Heart right ventricle (tissue), 16 donors: ENCODE results near the gene LRRN2. TPM values are rescaled to one million over a fixed set of nuclear protein-coding genes. Genes with fewer than 3 reads are reported as not detected.
"Not testable (repeated sequence)": the region's sequence is repeated elsewhere in the genome, so short reads cannot be mapped to it uniquely, and the experiment has no call there.

Source experiments
- ATAC-seq, 8 donors: fragments of 200-7000 bp; cut with Tn5 transposase; one replicate each; pipeline ENCODE4 v1.9.1; 2020; ENCODE audit warnings: mild to moderate bottlenecking in 8 of 8, moderate library complexity in 8 of 8, moderate number of reproducible peaks in 1 of 8
- DNase-seq, 2 donors: peaks; one replicate each; pipeline ENCODE4 v3.0.0-alpha.2; 2020
- H3K27ac ChIP-seq, 10 donors: fragments of 200-600 bp; sonication (generic) in 2 of 10; one replicate each; pipeline versions ENCODE4 v1.5.0 to v1.8.0; 2020 to 2022; ENCODE audit warnings: mild to moderate bottlenecking in 3 of 10
- H3K27me3 ChIP-seq, 7 donors: fragments of 200-600 bp; one replicate each; pipeline ENCODE4 v1.8.0; 2021 to 2022; ENCODE audit warnings: mild to moderate bottlenecking in 2 of 7
- H3K36me3 ChIP-seq, 9 donors: fragments of 200-600 bp; sonication (generic) in 1 of 9; one replicate each; pipeline versions ENCODE4 v1.5.0 to v1.8.0; 2020 to 2022; ENCODE audit warnings: mild to moderate bottlenecking in 2 of 9
- H3K4me1 ChIP-seq, 9 donors: fragments of 200-600 bp; sonication (generic) in 1 of 9; one replicate each; pipeline versions ENCODE4 v1.5.0 to v1.8.0; 2020 to 2022; ENCODE audit warnings: mild to moderate bottlenecking in 4 of 9
- H3K4me3 ChIP-seq, 10 donors: fragments of 200-600 bp; sonication (generic) in 2 of 10; one replicate each; pipeline versions ENCODE4 v1.5.0 to v1.8.0; 2020 to 2022; ENCODE audit warnings: mild to moderate bottlenecking in 7 of 10, moderate library complexity in 2 of 10
- H3K9me3 ChIP-seq, 11 donors: fragments of 200-600 bp in 10 of 11; sonication (generic) in 2 of 11; one replicate each; pipeline versions ENCODE4 v1.5.0 to v1.8.0; 2013 to 2022; ENCODE audit warnings: mild to moderate bottlenecking in 2 of 11, control low read depth in 1 of 11, moderate library complexity in 1 of 11
- WGBS, 2 donors: extraction: QIAGEN DNeasy Blood & Tissue Kit; methylation state at CpG; one replicate each; pipeline ENCODE4 v1.1.7; 2013; ENCODE audit warnings: inconsistent platforms in 1 of 2; 5-methylcytosine and 5-hydroxymethylcytosine counted together
- intact Hi-C, 10 donors: fragments of 100-400 bp; cut with DNase I; formaldehyde crosslinking; loops; one replicate each; pipeline versions ENCODE4 v1.11.1 to v1.14.2; 2022
- polyA plus RNA-seq, 2 donors: library from polyadenylated mRNA; stranded (reverse); fragments of 200-250 nt; gene quantifications; one replicate each; pipeline ENCODE4 v1.2.3, GENCODE V29; 2013
- total RNA-seq, 10 donors: library from RNA; stranded (reverse); fragmentation: NEBNext Ultra II Directional in 3 of 10; extraction: Animal tissue kit (Norgen Biotek cat#: 25700) in 3 of 10; gene quantifications; one replicate each; pipeline versions ENCODE4 v1.2.1 to v1.2.4, GENCODE V29; 2021 to 2023
- TF ChIP-seq, protein P1 (sequence below), 9 donors: fragments of 200-600 bp; sonication (generic) in 2 of 9; IDR thresholded peaks; one replicate each; pipeline versions ENCODE4 v1.5.0 to v1.8.0; 2021 to 2022; ENCODE audit warnings: antibody characterized with exemption in 9 of 9, mild to moderate bottlenecking in 5 of 9, moderate library complexity in 1 of 9
- donor health status: Arrhythmogenic right ventricular cardiomyopathy.
- donor health status: ischemic (EF 13 %, LVEDD 7.1; RV severe dilation, severe dysfunction).
- donor health status: healthy with polysubstance abuse.
- donor health status: DM: no; HTN: yes; CAD: no.
- donor health status: DM: no; HTN: no; CAD: no.
- donor health status: ischemic (EF 25% LVEDD 6.9; RV normal size, moderate dysfunction).
- donor health status: ischemic (EF 25% LVEDD 5.7; RV mildly dilated, moderate dysfunction).
- donor health status: healthy.
- donor health status: DM: yes; HTN: yes; CAD: no.
- donor health status: Ischemic cardiomyopathy.
- donor health status: ischemic (EF 35%, LVEDD 5.7; RV mildly dilated, moderate dysfunction).
- donor health status: nonischemic (EF 11% LVEDD 7.7; RV severe dilation, severe dysfunction).
- donor health status: DM: yes; HTN: yes; CAD: no.
- donor health status: PGD.
- donor health status: ischemic (EF 29% LVEDD 5.4; RV normal size, mild dysfunction).
- donor health status: nonischemic (EF 23%, LVEDD 6.1; RV moderate dilation, normal function).

LRRN2 gene
- total and polyA plus RNA-seq, 12 donors, result 0.73 to 2.9 (median 1.1) TPM

DNA sequence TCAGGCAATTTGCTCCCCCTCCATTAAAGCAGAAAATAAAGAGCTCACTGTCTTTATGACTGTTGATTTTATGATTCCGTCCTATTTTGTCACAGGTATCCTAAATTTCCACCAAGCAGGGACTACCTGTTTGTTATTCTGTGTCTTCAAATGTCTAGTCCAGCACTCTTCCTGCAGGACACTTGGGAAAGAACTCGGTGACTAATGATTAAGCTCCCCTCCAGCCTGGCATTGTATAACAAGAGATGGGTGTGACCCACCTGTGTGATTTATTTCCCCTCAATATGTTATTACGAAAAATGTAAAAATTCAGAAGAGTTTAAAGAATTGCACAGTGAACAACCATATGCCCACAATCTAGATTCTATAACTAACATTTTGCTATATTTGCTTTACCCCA is 42.9 kb upstream of the LRRN2 start:
- H3K36me3 ChIP-seq, result no peaks in the 10 kb centered on the region
- no peak overlapping the region for H3K27ac ChIP-seq
- DNase-seq, result no peak
- WGBS, 2 donors, result 83 to 87% methylated on average over 3 of the region's 3 CpGs
- peaks cover 0 to 96% (median 78%) of the 10 kb centered on the region in 7 donors for H3K27me3 ChIP-seq
- H3K4me3 ChIP-seq, result no peak overlapping the region
- intact Hi-C loops, result no loop called here
- TF ChIP-seq, protein P1, sequence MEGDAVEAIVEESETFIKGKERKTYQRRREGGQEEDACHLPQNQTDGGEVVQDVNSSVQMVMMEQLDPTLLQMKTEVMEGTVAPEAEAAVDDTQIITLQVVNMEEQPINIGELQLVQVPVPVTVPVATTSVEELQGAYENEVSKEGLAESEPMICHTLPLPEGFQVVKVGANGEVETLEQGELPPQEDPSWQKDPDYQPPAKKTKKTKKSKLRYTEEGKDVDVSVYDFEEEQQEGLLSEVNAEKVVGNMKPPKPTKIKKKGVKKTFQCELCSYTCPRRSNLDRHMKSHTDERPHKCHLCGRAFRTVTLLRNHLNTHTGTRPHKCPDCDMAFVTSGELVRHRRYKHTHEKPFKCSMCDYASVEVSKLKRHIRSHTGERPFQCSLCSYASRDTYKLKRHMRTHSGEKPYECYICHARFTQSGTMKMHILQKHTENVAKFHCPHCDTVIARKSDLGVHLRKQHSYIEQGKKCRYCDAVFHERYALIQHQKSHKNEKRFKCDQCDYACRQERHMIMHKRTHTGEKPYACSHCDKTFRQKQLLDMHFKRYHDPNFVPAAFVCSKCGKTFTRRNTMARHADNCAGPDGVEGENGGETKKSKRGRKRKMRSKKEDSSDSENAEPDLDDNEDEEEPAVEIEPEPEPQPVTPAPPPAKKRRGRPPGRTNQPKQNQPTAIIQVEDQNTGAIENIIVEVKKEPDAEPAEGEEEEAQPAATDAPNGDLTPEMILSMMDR (IDR thresholded peaks at IDR 0.05), result no peak
- ATAC-seq, result no peak
- no peaks in the 10 kb centered on the region for H3K9me3 ChIP-seq
- no peaks in the 10 kb centered on the region for H3K4me1 ChIP-seq

DNA sequence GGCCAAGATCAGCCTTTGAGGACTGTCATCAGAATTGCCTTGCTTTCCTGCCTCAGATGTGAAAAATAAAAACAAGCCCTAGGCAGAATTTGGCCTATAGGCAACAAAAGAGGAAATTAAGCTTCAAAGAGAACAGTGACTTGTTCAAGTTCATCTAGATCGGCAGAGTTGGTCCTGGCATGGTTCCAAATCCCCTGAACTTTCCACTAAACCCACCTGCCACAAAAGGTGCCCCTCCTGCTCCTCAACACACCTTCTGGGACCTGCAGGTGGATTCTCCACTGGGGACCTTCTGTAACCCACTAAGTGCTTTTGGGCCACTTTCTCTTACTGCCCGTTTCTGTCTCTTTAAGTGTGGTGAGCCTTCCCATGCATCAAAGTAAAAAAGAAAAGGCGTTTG is 42.5 kb upstream of the LRRN2 start:
- H3K9me3 ChIP-seq, result no peaks in the 10 kb centered on the region
- peaks cover 0 to 98% (median 77%) of the 10 kb centered on the region in 7 donors for H3K27me3 ChIP-seq
- intact Hi-C loops, result no loop called here
- 61 to 68% methylated on average over 3 of the region's 3 CpGs for WGBS, 2 donors
- H3K27ac ChIP-seq, result no peak overlapping the region
- no peak overlapping the region for H3K4me3 ChIP-seq
- no peak for ATAC-seq
- H3K36me3 ChIP-seq, result no peaks in the 10 kb centered on the region
- TF ChIP-seq, protein P1 (IDR thresholded peaks at IDR 0.05), result no peak
- no peaks in the 10 kb centered on the region for H3K4me1 ChIP-seq
- no peak for DNase-seq

DNA sequence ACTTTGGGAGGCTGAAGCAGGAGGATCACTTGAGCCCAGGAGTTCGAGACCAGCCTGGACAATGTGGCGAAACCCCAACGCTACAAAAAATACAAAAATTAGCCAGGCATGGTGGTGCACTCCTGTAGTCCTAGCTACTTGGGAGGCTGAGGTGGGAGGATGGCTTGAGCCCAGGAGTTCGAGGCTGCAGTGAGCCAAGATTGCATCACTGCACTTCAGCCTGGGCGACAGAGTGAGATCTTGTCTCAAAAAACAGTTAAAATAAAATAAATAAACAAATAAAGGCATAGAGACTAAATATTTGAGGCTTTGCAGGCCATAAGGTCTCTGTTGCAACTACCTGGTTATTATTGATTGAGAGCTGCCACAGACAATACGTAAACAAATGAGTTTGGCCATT is 41.9 kb upstream of the LRRN2 start:
- H3K4me1 ChIP-seq, H3K27ac ChIP-seq, ATAC-seq, H3K9me3 ChIP-seq, H3K4me3 ChIP-seq, DNase-seq, H3K36me3 ChIP-seq, intact Hi-C loops: not testable (repeated sequence)
- H3K27me3 ChIP-seq, result peaks cover 0 to 94% (median 72%) of the 10 kb centered on the region in 7 donors
- 90 to 91% methylated on average over 6 of the region's 6 CpGs for WGBS, 2 donors

DNA sequence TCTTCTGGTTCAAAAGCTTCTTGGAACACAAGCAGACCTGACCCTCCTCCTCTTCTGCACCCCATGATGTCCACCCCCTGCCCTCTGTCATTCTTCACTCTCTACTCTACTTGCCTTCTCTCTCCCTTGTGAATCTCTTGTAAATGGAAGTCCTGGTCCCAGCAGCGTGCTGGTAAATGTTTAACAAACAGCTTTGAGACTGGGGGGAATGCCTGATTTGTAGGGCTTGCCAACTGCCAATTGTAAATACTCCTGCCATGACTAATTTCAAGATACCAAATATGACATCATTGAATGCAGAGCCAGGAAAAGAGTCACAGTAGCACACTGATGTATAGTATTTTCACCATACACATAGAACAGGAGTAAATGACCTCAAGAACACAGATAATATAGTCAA is 40.9 kb upstream of the LRRN2 start:
- no peak overlapping the region for H3K27ac ChIP-seq
- peaks cover 0 to 90% (median 63%) of the 10 kb centered on the region in 7 donors for H3K27me3 ChIP-seq
- no peak overlapping the region for H3K4me3 ChIP-seq
- DNase-seq (no peak), ATAC-seq (no peak)
- 45 to 62% methylated on average over 1 of the region's 1 CpG for WGBS, 2 donors
- no peaks in the 10 kb centered on the region for H3K9me3 ChIP-seq
- no peaks in the 10 kb centered on the region for H3K36me3 ChIP-seq
- no peaks in the 10 kb centered on the region for H3K4me1 ChIP-seq
- intact Hi-C loops, result no loop called here
- TF ChIP-seq, protein P1 (IDR thresholded peaks at IDR 0.05), result no peak

DNA sequence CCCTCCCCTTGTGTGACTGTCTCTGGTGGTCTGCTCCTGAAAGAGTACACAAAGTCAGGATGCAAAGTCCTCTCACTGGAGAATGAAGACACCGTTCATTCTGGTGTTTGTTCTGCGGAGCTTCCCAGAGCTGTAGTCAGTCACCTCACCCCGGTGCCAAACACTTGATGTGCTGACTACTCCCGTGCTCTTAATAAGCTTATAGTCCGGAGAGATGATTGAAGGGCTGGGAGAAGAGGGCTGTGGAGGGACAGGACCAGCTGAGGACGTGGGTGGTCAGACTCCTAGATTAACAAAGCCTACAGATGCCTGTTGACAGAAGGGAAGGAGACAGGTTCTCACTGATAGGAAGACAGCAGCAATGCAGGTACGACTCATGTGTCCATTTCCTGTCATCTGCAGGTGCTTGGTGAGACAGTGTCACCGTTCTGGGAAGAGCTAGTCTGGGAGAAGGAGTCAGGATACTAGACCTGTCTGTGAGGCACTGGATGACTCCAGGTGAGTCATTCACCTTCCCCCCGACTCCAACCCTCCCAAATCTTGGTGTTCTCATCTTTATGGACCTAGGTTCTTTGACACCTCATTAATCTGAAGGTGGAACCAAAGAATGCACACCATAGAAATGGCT is 40.4 kb upstream of the LRRN2 start:
- no peak for DNase-seq
- intact Hi-C loops, result no loop called here
- Histone ChIP-seq H3K4me1 (no peaks in the 10 kb centered on the region), H3K9me3 (no peaks in the 10 kb centered on the region), H3K27ac (no peak overlapping the region), H3K27me3 (peaks cover 0 to 90% (median 61%) of the 10 kb centered on the region in 7 donors), H3K4me3 (no peak overlapping the region), H3K36me3 (no peaks in the 10 kb centered on the region)
- no peak for ATAC-seq
- 68 to 73% methylated on average over 9 of the region's 9 CpGs for WGBS, 2 donors
- TF ChIP-seq, protein P1 (IDR thresholded peaks at IDR 0.05), result no peak
